Renal cortex interstitium (tissue), 11 donors: Measurements from ENCODE around the gene SLC25A26. TPM values are rescaled to one million over a fixed set of nuclear protein-coding genes. Genes with fewer than 3 reads are reported as not detected.
"Not testable (repeated sequence)": the region's sequence is repeated elsewhere in the genome, so short reads cannot be mapped to it uniquely, and the experiment has no call there.

Experiments used
- DNase-seq, 11 donors: peaks; one replicate each; pipeline ENCODE4 v3.0.0-alpha.2; 2013; ENCODE audit warnings: low read depth in 9 of 11, low spot score in 4 of 11; ENCODE audit errors: extremely low read depth in 1 of 11
- polyA plus RNA-seq, 3 donors: library from polyadenylated mRNA; unstranded; fragments of 120-200 nt; gene quantifications; one replicate each; pipeline ENCODE4 v1.2.1, GENCODE V29; 2013; ENCODE audit not compliant: insufficient read length in 3 of 3

The SLC25A26 gene
- polyA plus RNA-seq, 3 donors: 21.1 to 23.9 (median 23.1) TPM

DNA sequence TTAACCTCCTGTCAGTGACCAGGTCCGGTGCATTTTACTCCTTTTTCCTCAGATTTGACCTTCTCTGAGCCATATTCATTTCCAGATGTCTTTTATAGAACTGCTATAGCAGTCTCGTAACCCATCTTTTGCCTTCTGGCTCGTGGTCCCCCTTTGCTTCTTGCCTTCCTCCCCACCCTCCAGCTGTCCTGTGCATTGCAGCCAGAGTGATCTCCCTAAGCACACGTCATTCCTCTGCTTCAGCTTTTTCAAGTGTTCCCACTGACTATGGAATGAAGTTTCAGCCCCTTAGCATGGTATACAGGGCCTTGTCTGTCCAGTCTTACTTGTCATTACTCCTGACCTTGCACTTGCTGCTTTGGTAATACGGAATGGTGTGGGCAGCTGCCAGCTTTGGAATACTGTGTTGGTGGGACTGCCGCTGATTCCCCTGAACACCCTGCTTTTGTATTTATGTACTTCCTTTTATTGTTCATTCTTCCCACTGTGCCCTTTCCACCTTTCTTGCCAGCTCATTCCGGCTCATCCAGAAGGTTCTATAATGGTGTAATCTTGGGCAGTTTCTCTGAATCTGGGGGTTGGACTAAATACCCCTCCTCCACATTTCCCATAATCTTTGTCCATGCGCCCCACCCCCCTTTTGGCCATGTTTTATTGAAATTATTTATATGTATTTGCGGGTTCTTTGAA lies 38.9 kb downstream of the SLC25A26 start:
- no peak for DNase-seq

DNA sequence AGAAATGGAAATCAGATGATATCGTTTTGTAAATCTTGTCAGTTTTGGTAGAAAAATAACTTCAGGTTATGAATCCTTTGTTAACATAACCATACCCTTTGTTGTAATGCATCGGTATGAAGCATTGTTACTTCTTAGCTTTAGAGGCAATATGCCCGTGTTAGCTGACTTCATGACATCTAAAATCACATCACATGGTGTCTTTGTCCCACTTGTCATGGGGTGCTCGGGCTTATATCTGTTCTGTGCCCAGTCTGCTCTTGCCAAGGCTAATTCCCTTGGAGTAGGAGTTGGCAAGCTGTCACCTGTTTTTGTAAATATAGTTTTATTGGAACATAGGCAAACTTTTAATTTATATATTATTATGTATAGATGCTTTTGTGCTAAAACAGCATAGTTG lies 39.6 kb downstream of the SLC25A26 start:
- no peak for DNase-seq

DNA sequence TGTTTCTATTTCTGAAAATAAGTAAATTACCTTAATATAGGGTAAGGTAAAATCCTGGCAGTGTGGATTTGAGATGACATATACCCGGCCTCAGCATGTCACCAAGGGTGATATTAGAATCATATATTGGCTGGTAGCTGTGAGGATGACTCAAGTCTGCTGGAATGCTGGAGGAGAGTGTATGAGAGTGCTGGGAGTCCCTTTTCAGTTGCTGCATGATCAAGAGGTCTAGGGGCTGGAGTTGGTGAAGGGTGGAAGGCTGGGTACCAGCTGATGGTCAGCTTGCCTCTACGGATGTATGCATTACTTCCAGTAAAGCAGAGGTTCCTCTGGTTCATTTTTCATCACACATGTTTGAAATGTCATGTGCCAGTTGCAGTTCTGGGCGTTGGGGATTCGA lies 40.6 kb downstream of the SLC25A26 start:
- no peak for DNase-seq

DNA sequence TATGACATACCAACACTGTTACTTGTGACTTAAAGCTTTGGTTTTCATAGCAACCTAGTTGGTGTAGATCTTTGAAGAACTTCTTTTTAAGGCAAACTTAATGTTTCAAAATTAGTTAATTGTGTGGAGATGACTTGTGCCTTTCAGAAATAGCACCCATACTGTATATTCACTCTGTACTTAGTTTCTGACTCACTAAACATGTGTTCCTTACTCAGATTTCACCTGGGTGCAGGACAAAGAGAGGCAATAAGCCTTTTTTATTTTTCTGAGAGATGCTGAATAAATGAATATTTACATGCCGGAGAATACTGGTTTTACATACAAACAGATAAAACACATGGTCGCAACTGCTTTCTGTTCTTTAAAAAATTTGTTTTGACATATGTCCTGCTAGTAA lies 44.8 kb downstream of the SLC25A26 start:
- DNase-seq: no peak

DNA sequence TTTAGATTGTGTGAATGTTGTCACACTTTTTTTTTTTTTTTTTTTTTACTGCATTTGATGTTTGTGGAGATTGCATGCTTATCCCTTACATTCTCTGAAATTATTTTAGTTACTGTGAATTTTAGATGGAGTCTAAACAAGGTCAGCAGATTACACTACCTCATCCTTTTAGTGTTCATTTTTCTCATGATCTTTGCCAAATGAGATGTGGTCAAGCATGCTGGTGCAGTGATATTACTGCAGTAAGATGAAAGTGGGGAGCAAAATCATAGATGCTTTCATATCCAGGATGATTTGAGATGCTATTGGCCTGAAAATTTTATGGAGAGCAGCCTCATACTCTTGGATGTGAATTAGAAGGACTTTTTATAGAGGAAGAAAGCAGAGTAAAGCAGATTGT lies 45.8 kb downstream of the SLC25A26 start:
- DNase-seq: no peak

DNA sequence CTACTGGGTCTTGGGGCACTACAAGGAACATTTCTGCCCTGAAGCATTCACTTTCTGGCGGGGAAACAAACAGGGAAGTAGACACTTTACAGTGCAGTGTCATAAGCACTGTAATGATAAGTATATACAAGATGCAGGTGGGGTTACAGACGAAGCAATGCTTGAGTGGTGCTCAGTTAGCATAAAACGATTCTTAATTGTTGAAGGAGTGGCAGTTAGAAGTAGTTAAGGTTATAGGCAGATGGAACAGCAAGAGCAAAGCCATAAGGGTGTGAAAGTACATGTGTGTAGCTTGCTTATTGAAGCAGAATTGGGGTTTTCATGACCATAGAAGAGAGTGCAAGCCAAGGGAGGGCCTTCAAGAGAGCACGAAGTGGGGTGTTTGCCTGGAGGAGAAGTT lies 46.2 kb downstream of the SLC25A26 start:
- DNase-seq: no peak

DNA sequence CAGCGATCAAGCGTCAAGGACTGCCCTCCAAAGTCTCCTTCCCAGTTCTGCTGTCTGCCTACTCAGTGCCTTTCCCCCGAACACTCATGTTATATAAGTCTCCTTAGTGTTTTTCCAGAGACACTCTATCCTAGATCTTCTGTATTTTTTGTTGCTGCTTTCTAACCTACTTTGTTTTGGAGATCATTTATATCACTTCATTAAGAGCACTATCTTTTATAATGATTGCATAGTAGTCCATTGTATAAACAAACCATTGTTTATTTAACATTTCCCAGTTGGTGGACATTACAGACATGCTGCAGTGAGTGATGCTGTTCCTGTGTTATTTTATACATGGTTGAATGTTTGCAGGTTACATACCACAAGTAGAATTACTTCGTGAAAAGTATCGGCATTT lies 47.1 kb downstream of the SLC25A26 start:
- DNase-seq: no peak

DNA sequence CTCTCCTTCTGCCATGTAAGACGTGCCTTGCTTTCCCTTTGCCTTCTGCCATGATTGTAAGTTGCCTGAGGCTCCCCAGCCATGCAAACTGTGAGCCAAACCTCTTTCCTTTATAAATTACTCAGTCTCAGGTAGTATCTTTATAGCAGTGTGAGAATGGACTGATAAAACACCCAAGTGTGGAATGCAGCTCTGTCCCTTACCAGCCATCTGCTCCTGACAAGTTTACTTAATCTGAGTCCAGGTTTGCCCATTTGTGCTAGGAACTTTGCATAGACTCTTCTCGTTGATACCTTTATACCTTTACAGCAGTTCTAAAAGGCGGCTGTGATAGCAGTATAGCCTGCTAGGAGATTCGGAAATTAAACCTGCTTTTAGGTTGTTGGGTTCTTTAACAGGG lies 48.1 kb downstream of the SLC25A26 start:
- DNase-seq: no peak

DNA sequence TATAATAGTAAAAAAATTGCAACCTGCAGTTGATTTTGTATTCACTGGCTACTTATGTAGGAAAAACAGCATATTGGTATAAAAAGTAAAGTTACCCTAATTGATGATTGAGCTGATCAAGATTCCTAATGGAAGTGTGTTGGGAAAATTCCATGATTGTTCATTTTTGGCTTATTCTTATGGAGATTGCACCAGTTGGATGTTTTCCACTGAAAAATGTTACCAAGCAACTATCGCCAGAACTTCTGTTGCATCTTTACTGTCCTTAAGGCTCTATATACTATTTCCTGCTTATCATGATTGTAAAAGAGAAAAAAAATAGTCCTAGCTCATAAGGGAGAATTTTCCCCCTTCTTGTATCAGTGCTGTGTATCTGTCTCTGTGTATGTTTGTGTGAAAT lies 48.6 kb downstream of the SLC25A26 start:
- DNase-seq: no peak

DNA sequence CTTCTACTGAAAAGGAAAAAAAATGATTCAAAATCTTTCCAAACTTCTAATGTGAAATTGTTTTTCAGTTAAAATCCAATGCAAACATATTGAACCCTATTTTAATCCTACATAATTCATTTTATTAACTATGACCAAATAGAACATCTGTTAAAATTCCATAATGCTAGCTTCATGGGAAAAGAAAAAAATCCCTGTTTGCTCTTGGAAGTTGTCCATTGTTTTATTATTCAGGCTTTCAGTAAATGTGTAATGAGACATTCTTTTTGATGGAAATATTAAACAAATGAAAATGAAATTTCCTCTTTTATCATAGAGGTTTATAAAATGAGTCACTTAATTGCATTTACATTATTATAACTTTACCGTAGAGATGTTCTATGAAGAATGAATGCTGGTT lies 49.5 kb downstream of the SLC25A26 start:
- no peak for DNase-seq

DNA sequence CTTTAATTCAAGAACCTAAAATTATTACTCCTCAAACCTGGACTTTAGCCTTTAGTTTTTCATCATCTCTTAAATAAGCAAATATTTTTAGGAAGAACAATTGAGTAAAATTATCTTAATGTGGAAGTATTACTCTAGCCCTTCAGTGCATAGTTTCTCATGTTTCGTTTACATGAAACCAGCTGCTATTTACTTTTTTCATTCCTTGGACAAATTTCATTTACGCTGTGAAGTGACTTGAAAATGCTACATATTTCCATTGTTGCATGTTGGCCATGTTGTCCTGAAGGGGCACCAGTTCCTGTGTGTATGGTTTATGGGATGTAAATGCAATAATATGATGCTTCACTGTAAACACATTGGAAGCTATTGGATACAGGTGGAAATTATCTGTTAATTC lies 49.9 kb downstream of the SLC25A26 start:
- DNase-seq: no peak

DNA sequence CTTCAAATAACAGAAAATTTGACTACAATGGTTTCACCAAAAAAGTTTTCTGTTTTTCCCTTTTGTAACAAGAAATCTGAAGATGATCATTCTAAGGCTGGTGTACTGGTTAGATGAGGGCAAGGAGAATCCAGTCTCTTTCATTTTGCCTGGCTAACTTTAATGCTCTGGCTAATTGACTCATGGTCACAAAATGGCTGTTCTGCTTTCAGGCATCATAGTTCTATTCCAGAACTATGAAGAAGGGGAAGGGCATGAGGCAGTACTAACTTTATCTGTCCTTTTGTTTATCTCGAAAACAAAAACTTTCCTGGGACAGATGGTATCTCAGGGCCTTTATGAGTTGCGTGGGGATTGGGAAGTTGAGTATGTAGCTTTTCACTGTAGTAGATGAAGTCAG lies 50.4 kb downstream of the SLC25A26 start:
- DNase-seq: no peak

DNA sequence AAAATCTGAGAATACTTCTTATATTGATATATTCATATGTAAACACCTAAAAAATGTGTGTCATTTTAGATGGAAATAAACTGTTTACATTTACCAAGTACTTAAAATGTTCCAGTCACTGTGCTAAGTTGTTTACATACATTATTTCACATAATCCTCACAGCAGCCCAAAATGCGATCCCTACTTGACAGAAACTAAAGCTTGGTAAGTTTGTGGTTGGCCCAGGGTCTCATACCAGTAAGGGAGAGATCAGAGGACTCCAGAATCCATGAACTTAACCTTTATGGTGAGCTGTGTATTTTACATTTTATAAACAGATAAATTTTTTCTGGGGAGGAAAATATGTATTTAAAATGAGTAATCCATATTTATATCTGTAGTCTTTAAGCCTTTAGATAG lies 51.2 kb downstream of the SLC25A26 start:
- no peak for DNase-seq

DNA sequence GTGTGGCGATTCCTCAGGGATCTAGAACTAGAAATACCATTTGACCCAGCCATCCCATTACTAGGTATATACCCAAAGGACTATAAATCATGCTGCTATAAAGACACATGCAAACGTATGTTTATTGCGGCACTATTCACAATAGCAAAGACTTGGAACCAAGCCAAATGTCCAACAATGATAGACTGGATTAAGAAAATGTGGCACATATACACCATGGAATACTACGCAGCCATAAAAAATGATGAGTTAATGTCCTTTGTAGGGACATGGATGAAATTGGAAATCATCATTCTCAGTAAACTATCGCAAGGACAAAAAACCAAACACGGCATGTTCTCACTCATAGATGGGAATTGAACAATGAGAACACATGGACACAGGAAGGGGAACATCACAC lies 54.0 kb downstream of the SLC25A26 start:
- DNase-seq: not testable (repeated sequence)

DNA sequence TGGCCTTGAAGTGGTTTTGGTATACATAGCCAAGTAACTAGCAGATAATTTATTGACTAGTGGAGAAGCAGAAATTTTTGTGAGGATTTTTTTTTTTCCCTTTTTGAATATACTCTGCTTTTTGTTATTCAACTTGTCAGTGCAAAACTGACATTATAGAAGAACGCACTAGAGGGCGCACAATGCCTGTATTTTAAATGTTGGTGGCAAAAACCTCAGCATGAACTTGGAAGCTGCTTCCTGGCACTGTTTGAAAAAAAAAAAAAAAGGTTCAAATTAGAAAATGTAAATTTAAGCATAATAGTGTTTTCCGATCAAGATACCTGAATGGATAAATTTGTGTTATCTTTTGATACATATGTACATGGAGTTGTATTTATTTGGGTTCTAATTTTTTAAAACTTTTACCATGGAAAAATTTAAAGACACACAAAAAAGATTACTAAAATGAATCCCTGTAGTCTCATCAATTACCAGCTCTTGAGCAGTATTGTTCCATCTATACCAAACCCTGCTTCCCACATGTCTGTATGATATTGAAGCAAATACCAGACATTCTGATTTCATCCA lies 56.0 kb downstream of the SLC25A26 start:
- DNase-seq: peak; percentile 42 to 75 (median 64)

DNA sequence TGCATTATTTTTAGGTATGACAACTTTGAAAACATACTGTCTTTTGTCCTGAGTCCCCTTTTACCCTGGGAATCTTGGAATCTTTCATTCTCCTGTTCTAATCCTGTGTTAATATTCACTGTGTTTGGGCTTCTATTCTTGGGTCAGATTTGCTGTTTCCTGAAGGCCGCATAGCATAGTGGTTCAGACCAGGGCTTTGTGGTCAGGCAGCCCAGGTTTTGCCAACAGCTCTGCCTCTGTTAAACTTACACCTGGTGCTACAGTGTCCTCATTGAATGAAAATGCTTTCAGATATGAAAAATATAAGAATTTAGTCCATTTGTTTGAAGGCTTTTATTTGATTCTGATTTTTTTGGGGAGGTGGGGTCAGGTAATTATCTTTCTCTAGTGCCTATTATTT lies 58.4 kb downstream of the SLC25A26 start:
- no peak for DNase-seq

DNA sequence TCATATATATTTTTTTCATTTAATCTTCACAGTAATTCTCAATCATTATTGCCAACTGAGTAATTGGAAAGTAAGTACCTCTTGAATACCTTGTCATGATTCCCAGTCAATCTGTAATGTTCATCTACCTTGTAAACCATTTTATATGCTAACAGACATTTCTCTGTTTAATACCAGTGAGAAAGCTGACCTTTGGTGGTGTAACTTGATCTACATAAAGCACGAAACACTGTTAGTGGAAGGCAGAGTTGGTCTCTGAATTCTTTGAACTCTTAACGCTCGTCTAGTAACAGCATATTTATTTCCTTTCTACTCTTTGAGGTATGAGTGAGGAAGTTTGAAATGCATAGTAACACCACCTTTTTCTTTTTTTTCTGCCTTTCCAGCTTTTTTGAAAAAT lies 59.5 kb downstream of the SLC25A26 start:
- no peak for DNase-seq

DNA sequence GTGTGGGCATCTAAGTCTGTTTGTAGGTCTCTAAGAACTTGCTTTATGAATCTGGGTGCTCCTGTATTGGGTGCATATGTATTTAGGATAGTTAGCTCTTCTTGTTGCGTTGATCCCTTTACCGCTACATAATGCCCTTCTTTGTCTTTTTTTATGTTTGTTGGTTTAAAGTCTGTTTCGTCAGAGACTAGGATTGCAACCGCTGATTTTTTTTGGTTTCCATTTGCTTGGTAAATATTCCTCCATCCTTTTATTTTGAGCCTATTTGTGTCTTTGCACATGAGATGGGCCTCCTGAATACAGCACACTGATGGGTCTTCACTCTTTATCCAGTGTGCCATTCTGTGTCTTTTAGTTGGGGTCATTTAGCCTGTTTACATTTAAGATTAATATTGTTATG lies 71.1 kb downstream of the SLC25A26 start:
- not testable (repeated sequence) for DNase-seq

DNA sequence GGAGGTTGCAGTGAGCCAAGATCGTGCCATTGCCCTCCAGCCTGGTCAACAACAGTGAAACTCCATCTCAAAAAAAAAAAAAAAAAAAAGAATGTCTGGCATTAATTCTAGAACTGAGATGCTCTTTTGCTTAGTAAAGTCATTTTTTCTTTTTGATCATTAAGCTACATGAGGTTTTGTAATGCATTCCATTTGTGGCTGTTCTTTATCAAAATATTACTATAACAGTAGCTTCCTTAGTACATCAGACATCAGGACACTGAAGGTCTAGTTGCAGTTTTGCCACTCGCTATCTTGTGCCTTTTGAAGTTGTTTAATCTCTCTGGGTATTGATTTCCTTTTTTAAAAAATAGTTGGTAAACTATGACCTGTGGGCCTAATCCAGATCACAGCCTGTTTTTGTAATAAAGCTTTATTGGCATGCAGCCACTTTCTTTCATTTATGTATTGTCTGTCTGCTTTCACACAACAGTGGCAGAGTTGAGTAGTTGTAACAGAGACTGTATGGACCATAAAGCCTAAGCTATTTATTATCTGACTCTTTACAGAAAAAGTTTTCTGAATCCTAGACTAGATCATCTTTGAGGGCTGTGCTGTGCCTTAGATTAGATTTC lies 76.6 kb downstream of the SLC25A26 start:
- DNase-seq: no peak

DNA sequence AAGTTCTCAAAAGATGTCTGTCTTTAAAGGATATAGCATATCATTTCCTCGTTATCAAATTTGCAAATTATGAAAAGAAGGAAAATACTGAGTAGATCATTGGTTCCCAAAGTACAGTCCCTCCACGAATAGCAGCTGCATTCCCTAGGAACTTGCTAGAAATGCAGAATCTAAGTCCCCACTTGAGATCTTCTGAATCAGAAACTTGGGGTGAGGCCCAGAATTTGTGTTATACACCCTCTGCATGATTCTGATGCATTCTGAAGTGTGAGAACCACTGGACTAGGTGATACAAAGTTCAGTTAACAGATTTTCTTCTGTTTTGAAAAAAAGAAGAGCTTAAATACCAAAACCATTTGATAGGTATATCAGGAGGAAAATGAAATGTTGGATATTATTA lies 77.1 kb downstream of the SLC25A26 start:
- no peak for DNase-seq

DNA sequence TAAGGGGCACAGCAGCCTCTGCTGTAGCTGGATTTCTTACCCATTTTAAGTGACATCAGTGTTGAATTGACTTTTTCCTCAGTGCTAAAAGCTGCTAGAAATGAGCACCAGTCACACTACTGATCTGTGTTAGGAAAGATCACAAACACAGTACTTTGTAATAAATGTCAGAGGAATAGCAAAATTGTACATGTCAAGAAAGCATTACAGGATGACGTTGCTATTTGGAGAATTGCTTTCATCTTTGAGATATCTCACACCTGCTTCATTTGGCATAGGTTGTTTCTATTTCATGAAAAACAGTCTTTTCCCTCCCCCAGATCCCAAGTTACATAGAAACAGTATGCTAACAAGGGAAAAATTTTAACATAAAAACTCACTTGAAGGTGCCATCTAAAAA lies 77.8 kb downstream of the SLC25A26 start:
- no peak for DNase-seq
